OCI-LY7 (cell line): ENCODE data around the gene TCTA. TPM values are rescaled to one million over a fixed set of nuclear protein-coding genes. Genes with fewer than 3 reads are reported as not detected.

ENCODE experiments used
- BruUV-seq: library from RNA; stranded (reverse); fragments of 400-500 nt; replicated peaks from 2 replicates; lab custom pipeline; 2021; lab: Mats Ljungman, UMichigan
- CTCF ChIA-PET: fragments of 300-600 bp; sonication (Branson Sonifier 250); formaldehyde crosslinking; loops from one replicate; lab custom pipeline; 2022; ENCODE audit warnings: antibody characterized with exemption; ENCODE audit not compliant: unreplicated experiment; lab: Charles Lee
- POLR2A ChIA-PET: fragments of 300-600 bp; sonication (Branson Sonifier 250); formaldehyde crosslinking; loops from one replicate; lab custom pipeline; 2022; ENCODE audit warnings: antibody characterized with exemption; lab: Charles Lee
- DNase-seq: peaks from one replicate; pipeline ENCODE4 v3.0.0-alpha.2; 2015; ENCODE audit warnings: low spot score
- H2AFZ ChIP-seq: fragments of 200-600 bp; sonication (generic), shearing (Covaris generic); 2 replicates; pipeline ENCODE4 v1.6.1; 2014; ENCODE audit warnings: mild to moderate bottlenecking, antibody characterized with exemption, low read length, moderate library complexity
- H3K27ac ChIP-seq: fragments of 200-600 bp; sonication (generic); 2 replicates; pipeline ENCODE4 v1.5.1; 2014; ENCODE audit warnings: mixed run types, low read depth, mild to moderate bottlenecking, moderate library complexity, low read length, inconsistent platforms; ENCODE audit not compliant: poor library complexity, severe bottlenecking
- H3K36me3 ChIP-seq: fragments of 200-600 bp; sonication (generic); 2 replicates; pipeline ENCODE4 v1.6.1; 2014; ENCODE audit warnings: mild to moderate bottlenecking, antibody characterized with exemption, low read length, moderate library complexity, mixed read lengths; ENCODE audit not compliant: insufficient read depth
- H3K4me1 ChIP-seq: fragments of 200-600 bp; sonication (generic); 2 replicates; pipeline ENCODE4 v1.5.1; 2014; ENCODE audit warnings: mild to moderate bottlenecking, low read length; ENCODE audit not compliant: insufficient read depth, poor library complexity, severe bottlenecking
- H3K4me2 ChIP-seq: fragments of 200-600 bp; sonication (generic); 2 replicates; pipeline ENCODE4 v1.6.1; 2014; ENCODE audit warnings: mild to moderate bottlenecking, low read length
- H3K4me3 ChIP-seq: fragments of 200-600 bp; sonication (generic); 2 replicates; pipeline ENCODE4 v1.5.1; 2014; ENCODE audit warnings: mild to moderate bottlenecking, low read depth, low read length; ENCODE audit not compliant: poor library complexity, severe bottlenecking
- H3K79me2 ChIP-seq: fragments of 200-600 bp; sonication (generic); 2 replicates; pipeline ENCODE4 v1.6.1; 2016; ENCODE audit warnings: low read depth, mild to moderate bottlenecking, low read length, moderate library complexity, mixed read lengths; ENCODE audit not compliant: insufficient read depth
- H3K9me2 ChIP-seq: fragments of 200-600 bp; sonication (generic); 2 replicates; pipeline ENCODE4 v1.6.1; 2016; ENCODE audit warnings: mild to moderate bottlenecking, low read length, mixed read lengths; ENCODE audit not compliant: insufficient read depth
- H3K9me3 ChIP-seq: fragments of 200-600 bp; sonication (generic); 2 replicates; pipeline ENCODE4 v1.6.1; 2014; ENCODE audit warnings: mild to moderate bottlenecking, mixed run types, low read length, mixed read lengths
- H4K20me1 ChIP-seq: fragments of 200-600 bp; sonication (generic); 2 replicates; pipeline ENCODE4 v1.6.1; 2014; ENCODE audit warnings: mild to moderate bottlenecking, antibody characterized with exemption, low read length, moderate library complexity, mixed read lengths; ENCODE audit not compliant: insufficient read depth
- EZH2phosphoT487 ChIP-seq: fragments of 200-600 bp; sonication (generic); IDR thresholded peaks from 2 replicates; pipeline ENCODE4 v1.6.1; 2018; ENCODE audit warnings: low read depth, borderline replicate concordance, mild to moderate bottlenecking, mixed run types, antibody characterized with exemption, low read length, moderate library complexity, mixed read lengths
- intact Hi-C: fragments of 100-400 bp; cut with micrococcal nuclease; formaldehyde crosslinking; loops from one replicate; pipeline ENCODE4 v1.10.0; 2022; ENCODE audit not compliant: unreplicated experiment
- total RNA-seq, 2 experiments: library from RNA; depleted of rRNA in 1 of 2; stranded (reverse); fragments of >200 nt in 1 of 2; shearing (Covaris generic) in 1 of 2; gene quantifications; 2 replicates each; pipeline ENCODE4 v1.2.3, GENCODE V29; 2014 to 2022
- TF ChIP-seq, protein P1 (sequence below): fragments of 200-600 bp; sonication (generic); conservative IDR thresholded peaks from 2 replicates; pipeline ENCODE4 v1.5.1; 2014; ENCODE audit warnings: mild to moderate bottlenecking, antibody characterized with exemption, low read length, moderate library complexity, mixed read lengths

Gene TCTA
- total RNA-seq, 2 experiments from 2014 or later = 17.9 to 37.7 TPM

DNA sequence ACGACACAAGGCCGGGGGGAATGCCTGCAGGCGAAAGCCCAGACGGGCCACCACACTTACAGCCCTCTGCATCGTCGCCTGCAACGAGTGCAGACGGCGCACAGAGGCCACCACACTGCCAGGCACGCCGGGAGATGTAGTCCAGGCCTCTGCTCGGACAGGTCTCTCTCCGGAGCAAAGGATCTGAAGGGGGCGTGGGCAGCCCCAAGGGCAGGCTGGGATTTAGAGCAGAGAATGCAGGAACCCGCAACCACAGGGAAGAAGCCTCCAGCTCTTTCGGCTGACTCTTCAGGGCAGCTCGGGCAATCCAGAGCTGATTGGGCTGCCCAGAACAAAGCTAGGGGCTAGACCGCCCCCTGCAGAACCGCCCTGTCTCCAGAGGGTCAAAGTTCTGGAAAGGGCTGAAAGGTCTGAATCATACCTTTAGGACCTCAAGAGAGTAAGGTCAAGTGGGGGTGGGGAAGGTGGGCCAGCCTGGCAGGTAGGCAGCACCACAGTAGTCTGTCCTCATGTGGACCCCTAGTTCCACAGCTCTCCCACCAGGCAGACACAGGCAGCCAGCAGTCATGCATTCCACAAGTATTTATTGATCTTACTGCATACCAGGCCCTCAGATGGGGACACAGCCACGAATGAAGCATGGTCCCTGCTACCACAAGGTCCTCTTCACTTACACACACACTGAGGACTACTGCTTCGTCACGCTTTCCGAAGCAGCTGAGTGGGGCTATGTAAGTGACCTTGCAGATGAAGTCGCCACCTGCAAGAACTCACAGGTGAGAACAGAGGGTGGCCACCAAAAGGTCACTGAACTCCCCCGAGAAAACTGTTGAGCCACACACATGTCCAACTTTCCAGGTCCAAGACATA lies 10.4 kb downstream of the TCTA start, which contains the start of gene AMT:
Gene AMT (minus strand): TSS at position 95 of the 870 bp plus-strand sequence. CDS start 23 bp downstream, at position 72.
- intact Hi-C loops = no loop called here
- ChIA-PET CTCF (no interaction called here), POLR2A (no interaction called here)
- Histone ChIP-seq H3K79me2 (no peaks in the 10 kb centered on the region), H4K20me1 (no peaks in the 10 kb centered on the region), H3K36me3 (no peaks in the 10 kb centered on the region), H3K4me2 (no peak within 1 kb of the TSS), H3K27ac (no peak within 1 kb of the TSS), H3K9me2 (no peaks in the 10 kb centered on the region), H3K4me3 (no peak within 1 kb of the TSS), H3K9me3 (no peaks in the 10 kb centered on the region), H3K4me1 (peaks cover 3% of the 10 kb centered on the region), H2AFZ (no peak within 1 kb of the TSS)
- TF ChIP-seq, protein P1, sequence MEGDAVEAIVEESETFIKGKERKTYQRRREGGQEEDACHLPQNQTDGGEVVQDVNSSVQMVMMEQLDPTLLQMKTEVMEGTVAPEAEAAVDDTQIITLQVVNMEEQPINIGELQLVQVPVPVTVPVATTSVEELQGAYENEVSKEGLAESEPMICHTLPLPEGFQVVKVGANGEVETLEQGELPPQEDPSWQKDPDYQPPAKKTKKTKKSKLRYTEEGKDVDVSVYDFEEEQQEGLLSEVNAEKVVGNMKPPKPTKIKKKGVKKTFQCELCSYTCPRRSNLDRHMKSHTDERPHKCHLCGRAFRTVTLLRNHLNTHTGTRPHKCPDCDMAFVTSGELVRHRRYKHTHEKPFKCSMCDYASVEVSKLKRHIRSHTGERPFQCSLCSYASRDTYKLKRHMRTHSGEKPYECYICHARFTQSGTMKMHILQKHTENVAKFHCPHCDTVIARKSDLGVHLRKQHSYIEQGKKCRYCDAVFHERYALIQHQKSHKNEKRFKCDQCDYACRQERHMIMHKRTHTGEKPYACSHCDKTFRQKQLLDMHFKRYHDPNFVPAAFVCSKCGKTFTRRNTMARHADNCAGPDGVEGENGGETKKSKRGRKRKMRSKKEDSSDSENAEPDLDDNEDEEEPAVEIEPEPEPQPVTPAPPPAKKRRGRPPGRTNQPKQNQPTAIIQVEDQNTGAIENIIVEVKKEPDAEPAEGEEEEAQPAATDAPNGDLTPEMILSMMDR = no peak
- TF ChIP-seq EZH2phosphoT487 = no peak
- TSS peak; percentile 70 for BruUV-seq
- DNase-seq = no peak

DNA sequence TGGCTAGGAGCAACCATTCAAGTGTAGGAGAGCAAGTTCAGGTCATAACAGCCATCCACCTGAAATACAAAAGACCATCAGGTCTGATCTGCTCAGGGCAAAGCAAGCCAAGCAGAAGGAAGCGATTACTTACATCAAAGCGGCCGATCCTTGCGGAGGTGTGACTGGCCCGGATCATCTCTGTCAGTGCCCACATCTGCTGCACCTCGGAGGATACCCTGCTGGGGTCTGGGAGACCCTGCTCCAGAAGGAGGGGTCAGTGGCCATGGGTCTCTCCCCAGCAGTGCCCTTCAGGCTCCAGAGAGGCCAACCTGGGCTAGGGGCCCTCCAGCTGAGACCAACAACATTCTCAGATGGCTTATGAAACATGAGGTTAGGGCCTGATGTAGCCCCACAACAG lies 12.6 kb downstream of the TCTA start:
- TF ChIP-seq, protein P1 = no peak
- TF ChIP-seq EZH2phosphoT487 = no peak
- no peak overlapping the region for H3K4me2 ChIP-seq
- no peaks in the 10 kb centered on the region for H3K9me2 ChIP-seq
- H3K4me3 ChIP-seq = no peak overlapping the region
- H3K9me3 ChIP-seq = no peaks in the 10 kb centered on the region
- H4K20me1 ChIP-seq = no peaks in the 10 kb centered on the region
- no peaks in the 10 kb centered on the region for H3K79me2 ChIP-seq
- intact Hi-C loops = no loop called here
- POLR2A ChIA-PET = no interaction called here
- CTCF ChIA-PET = no interaction called here
- H3K27ac ChIP-seq = no peak overlapping the region
- H3K36me3 ChIP-seq = no peaks in the 10 kb centered on the region
- no peak for DNase-seq
- H3K4me1 ChIP-seq = peaks cover 9% of the 10 kb centered on the region
- H2AFZ ChIP-seq = no peak overlapping the region
- BruUV-seq = no TSS peak

DNA sequence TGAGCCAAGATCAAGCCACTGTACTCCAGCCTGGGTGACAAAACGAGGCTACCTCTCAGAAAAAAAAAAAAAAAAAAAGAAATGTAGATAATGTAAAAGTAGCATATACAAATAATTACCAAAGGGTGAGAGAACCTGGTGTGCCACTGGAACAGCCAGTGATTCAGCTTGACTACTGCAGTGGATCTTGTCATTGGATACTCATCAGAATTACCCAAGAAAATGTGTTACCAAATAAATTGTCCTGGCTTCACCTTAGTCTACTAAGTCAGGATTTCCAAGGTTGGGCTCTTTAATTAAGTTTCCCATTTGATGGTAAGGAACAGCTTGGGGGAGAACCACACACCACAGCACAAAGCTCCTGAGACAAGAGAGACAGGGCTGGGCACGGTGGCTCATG lies 15.4 kb downstream of the TCTA start:
- Histone ChIP-seq H3K9me2 (no peaks in the 10 kb centered on the region), H3K9me3 (no peaks in the 10 kb centered on the region), H3K27ac (no peak overlapping the region), H3K4me1 (peaks cover 14% of the 10 kb centered on the region), H2AFZ (no peak overlapping the region), H3K4me3 (no peak overlapping the region), H3K36me3 (no peaks in the 10 kb centered on the region), H3K4me2 (no peak overlapping the region), H3K79me2 (no peaks in the 10 kb centered on the region), H4K20me1 (no peaks in the 10 kb centered on the region)
- ChIA-PET POLR2A (interaction anchor here (0.7 kb wide), 2 partner anchors 40 to 783 kb away, joined by 3 to 11 read pairs; no protein-coding TSS in a partner anchor), CTCF (interaction anchor here (0.5 kb wide), 1 partner anchor 12 kb away, joined by 4 read pairs; no protein-coding TSS in a partner anchor)
- intact Hi-C loops = no loop called here
- DNase-seq = no peak
- TF ChIP-seq, protein P1 = no peak
- TF ChIP-seq EZH2phosphoT487 = no peak
- no TSS peak for BruUV-seq
